H9 (cell line): ENCODE measurements around the gene SIPA1L3. TPM values are rescaled to one million over a fixed set of nuclear protein-coding genes. Genes with fewer than 3 reads are reported as not detected.
A peak's percentile ranks its signal among the peaks of the same experiment; 100 is the strongest.

Experiments used
- DNase-seq: peaks from one replicate; pipeline ENCODE4 v3.0.0-alpha.2; 2017
- H2AFZ ChIP-seq: one replicate; pipeline ENCODE4 v1.6.1; 2013; ENCODE audit warnings: mild to moderate bottlenecking, low read length, control low read depth, moderate library complexity
- H2AK5ac ChIP-seq: 2 replicates; pipeline ENCODE4 v1.6.1; 2013; ENCODE audit warnings: low read length, control low read depth, mixed read lengths; ENCODE audit not compliant: insufficient read length
- H2BK120ac ChIP-seq: one replicate; pipeline ENCODE4 v1.6.1; 2013; ENCODE audit warnings: low read depth, mild to moderate bottlenecking, low read length, control low read depth, inconsistent platforms; ENCODE audit not compliant: poor library complexity, severe bottlenecking
- H2BK12ac ChIP-seq: 2 replicates; pipeline ENCODE4 v1.6.1; 2013; ENCODE audit warnings: low read length, control low read depth, mixed read lengths, low read depth; ENCODE audit not compliant: insufficient read length
- H2BK15ac ChIP-seq: 2 replicates; pipeline ENCODE4 v1.6.1; 2013; ENCODE audit warnings: low read depth, low read length, control low read depth
- H2BK20ac ChIP-seq: one replicate; pipeline ENCODE4 v1.6.1; 2013; ENCODE audit warnings: low read depth, mild to moderate bottlenecking, low read length, control low read depth, inconsistent platforms; ENCODE audit not compliant: poor library complexity, severe bottlenecking
- H2BK5ac ChIP-seq: 2 replicates; pipeline ENCODE4 v1.6.1; 2013; ENCODE audit warnings: low read length, control low read depth, mixed read lengths; ENCODE audit not compliant: insufficient read length
- H3K14ac ChIP-seq: 2 replicates; pipeline ENCODE4 v1.6.1; 2013; ENCODE audit warnings: low read length, control low read depth; ENCODE audit not compliant: insufficient read depth
- H3K18ac ChIP-seq: 2 replicates; pipeline ENCODE4 v1.6.1; 2013; ENCODE audit warnings: low read depth, mild to moderate bottlenecking, mixed read lengths, low read length, control low read depth; ENCODE audit not compliant: insufficient read length
- H3K23ac ChIP-seq: 2 replicates; pipeline ENCODE4 v1.6.1; 2013; ENCODE audit warnings: low read length, control low read depth, mixed read lengths, low read depth; ENCODE audit not compliant: insufficient read length
- H3K23me2 ChIP-seq: 2 replicates; pipeline ENCODE4 v1.6.1; 2013; ENCODE audit warnings: low read depth, mild to moderate bottlenecking, mixed read lengths, low read length, control low read depth; ENCODE audit not compliant: insufficient read length, poor library complexity, severe bottlenecking
- H3K27ac ChIP-seq: 2 replicates; pipeline ENCODE4 v1.5.1; 2013; ENCODE audit warnings: low read length, control low read depth, mixed read lengths, low read depth; ENCODE audit not compliant: insufficient read length
- H3K27me3 ChIP-seq: 2 replicates; pipeline ENCODE4 v1.6.1; 2013; ENCODE audit warnings: low read length, control low read depth, inconsistent platforms; ENCODE audit not compliant: insufficient read depth
- H3K4ac ChIP-seq: 2 replicates; pipeline ENCODE4 v1.6.1; 2013; ENCODE audit warnings: low read depth, mild to moderate bottlenecking, control low read depth, inconsistent platforms, low read length, moderate library complexity
- H3K4me1 ChIP-seq: 2 replicates; pipeline ENCODE4 v1.6.1; 2013; ENCODE audit warnings: low read length, control low read depth, inconsistent platforms; ENCODE audit not compliant: insufficient read depth
- H3K4me2 ChIP-seq: 2 replicates; pipeline ENCODE4 v1.6.1; 2013; ENCODE audit warnings: low read length, control low read depth, mixed read lengths; ENCODE audit not compliant: insufficient read length, insufficient read depth
- H3K56ac ChIP-seq: 2 replicates; pipeline ENCODE4 v1.6.1; 2013; ENCODE audit warnings: low read depth, mild to moderate bottlenecking, mixed read lengths, low read length, control low read depth; ENCODE audit not compliant: insufficient read length
- H3K79me1 ChIP-seq: 2 replicates; pipeline ENCODE4 v1.6.1; 2013; ENCODE audit warnings: low read depth, mild to moderate bottlenecking, moderate library complexity, low read length, control low read depth, inconsistent platforms; ENCODE audit not compliant: insufficient read depth, poor library complexity, severe bottlenecking
- H3K79me2 ChIP-seq: 2 replicates; pipeline ENCODE4 v1.6.1; 2013; ENCODE audit warnings: low read length, control low read depth, inconsistent platforms; ENCODE audit not compliant: insufficient read depth
- H3K9ac ChIP-seq: 2 replicates; pipeline ENCODE4 v1.6.1; 2013; ENCODE audit warnings: low read length, control low read depth, mixed read lengths; ENCODE audit not compliant: insufficient read length; ENCODE audit errors: extremely low read depth
- H3K9me3 ChIP-seq: one replicate; pipeline ENCODE4 v1.6.1; 2013; ENCODE audit warnings: low read depth, low read length, inconsistent platforms; ENCODE audit not compliant: control insufficient read depth
- H3T11ph ChIP-seq: one replicate; pipeline ENCODE4 v1.6.1; 2013; ENCODE audit warnings: mild to moderate bottlenecking, low read length, control low read depth, inconsistent platforms
- H4K20me1 ChIP-seq: one replicate; pipeline ENCODE4 v1.6.1; 2013; ENCODE audit not compliant: control insufficient read depth, insufficient read length, insufficient read depth
- H4K5ac ChIP-seq: 2 replicates; pipeline ENCODE4 v1.6.1; 2013; ENCODE audit warnings: low read depth, mild to moderate bottlenecking, mixed read lengths, low read length, control low read depth; ENCODE audit not compliant: insufficient read length
- H4K8ac ChIP-seq: replicated peaks from 2 replicates; pipeline ENCODE4 v1.6.1; 2013; ENCODE audit warnings: low read length, control low read depth, mixed read lengths, low read depth; ENCODE audit not compliant: insufficient read length
- H4K91ac ChIP-seq: 2 replicates; pipeline ENCODE4 v1.6.1; 2013; ENCODE audit warnings: low read depth, mild to moderate bottlenecking, moderate library complexity, mixed read lengths, low read length, control low read depth; ENCODE audit not compliant: insufficient read length
- H3K27ac Mint-ChIP-seq, 3 experiments: 2 replicates in 2 of 3; 3 replicates in 1 of 3; pipeline ENCODE4 v1.8.0; 2020 to 2021; ENCODE audit warnings: mixed read lengths in 3 of 3, mild to moderate bottlenecking in 1 of 3, moderate library complexity in 1 of 3
- H3K27me3 Mint-ChIP-seq: 2 replicates; pipeline ENCODE4 v1.8.0; 2021; ENCODE audit warnings: low read depth, mild to moderate bottlenecking, moderate library complexity, mixed read lengths
- H3K36me3 Mint-ChIP-seq, 3 experiments: 2 replicates in 2 of 3; 3 replicates in 1 of 3; pipeline ENCODE4 v1.8.0; 2020 to 2021; ENCODE audit warnings: low read depth in 3 of 3, mixed read lengths in 3 of 3; ENCODE audit not compliant: insufficient read depth in 1 of 3
- H3K4me1 Mint-ChIP-seq, 2 experiments: 2 replicates each; pipeline ENCODE4 v1.8.0; 2020; ENCODE audit warnings: mixed read lengths in 2 of 2
- H3K4me3 Mint-ChIP-seq, 2 experiments: 2 replicates in 1 of 2; 3 replicates in 1 of 2; pipeline ENCODE4 v1.8.0; 2020 to 2021; ENCODE audit warnings: mild to moderate bottlenecking in 2 of 2, mixed read lengths in 2 of 2, moderate library complexity in 1 of 2
- H3K9me3 Mint-ChIP-seq, 2 experiments: 2 replicates in 1 of 2; 3 replicates in 1 of 2; pipeline ENCODE4 v1.8.0; 2020; ENCODE audit warnings: mild to moderate bottlenecking in 2 of 2, mixed read lengths in 2 of 2, moderate library complexity in 1 of 2
- CTCF ChIP-seq: fragments of 200-600 bp; sonication (generic); conservative IDR thresholded peaks from 3 replicates; pipeline ENCODE4 v1.8.0; 2021; ENCODE audit warnings: antibody characterized with exemption, mild to moderate bottlenecking
- WGBS: extraction: QIAGEN DNeasy Blood & Tissue Kit; methylation state at CpG from one replicate; pipeline ENCODE4 v1.1.7; 2013; ENCODE audit warnings: missing lambda C conversion rate, low lambda C conversion rate, mixed read lengths; ENCODE audit not compliant: insufficient read length; ENCODE audit errors: extremely low coverage; 5-methylcytosine and 5-hydroxymethylcytosine counted together
- total RNA-seq: library from RNA; stranded (reverse); gene quantifications from 2 replicates; pipeline ENCODE4 v1.2.1, GENCODE V29; 2021

Gene SIPA1L3
- total RNA-seq, 1 experiment from 2014 or later = 40.1 TPM

GRCh38 chr19:38196948-38197656, 290.1 kb downstream of the SIPA1L3 start:
- Histone ChIP-seq H3K18ac (no peak overlapping the region), H3K27ac (no peak overlapping the region), H3K79me2 (no peaks in the 10 kb centered on the region), H4K5ac (no peak overlapping the region), H2AK5ac (no peak overlapping the region), H2BK15ac (no peak overlapping the region), H3K23me2 (no peaks in the 10 kb centered on the region), H2BK20ac (no peak overlapping the region), H2AFZ (no peak overlapping the region), H3K23ac (no peak overlapping the region), H3K27me3 (no peaks in the 10 kb centered on the region), H3K4ac (no peak overlapping the region), H3T11ph (no peak overlapping the region), H3K14ac (no peak overlapping the region), H3K56ac (no peak overlapping the region), H2BK12ac (no peak overlapping the region), H2BK5ac (no peak overlapping the region), H3K9ac (no peak overlapping the region), H2BK120ac (no peak overlapping the region), H4K91ac (no peak overlapping the region), H3K4me2 (no peak overlapping the region), H4K8ac (no peak overlapping the region), H3K9me3 (no peaks in the 10 kb centered on the region), H3K4me1 (no peaks in the 10 kb centered on the region), H4K20me1 (no peaks in the 10 kb centered on the region), H3K79me1 (no peaks in the 10 kb centered on the region)
- TF ChIP-seq CTCF = no peak
- Mint-ChIP-seq H3K27ac (peak overlapping the region; percentile 41 to 92 (median 59); a peak in 3 of 7 replicates), H3K36me3 (peaks cover 14 to 30% (median 18%) of the 10 kb centered on the region in 3 experiments), H3K4me1 (no peaks in the 10 kb centered on the region), H3K9me3 (no peaks in the 10 kb centered on the region; a peak in 1 of 5 replicates), H3K4me3 (peak overlapping the region in 1 of 2 experiments; percentile 48; a peak in 1 of 5 replicates), H3K27me3 (peaks cover 1% of the 10 kb centered on the region; the same call in 1 of the 2 replicates)
- DNase-seq = peak; percentile 22
- no CpG with 5 or more reads among the region's 23 CpGs for WGBS
